Transverse colon (tissue), 4 donors: ENCODE measurements around the gene RBM44. TPM values are rescaled to one million over a fixed set of nuclear protein-coding genes. Genes with fewer than 3 reads are reported as not detected.
"Not testable (repeated sequence)": the region's sequence is repeated elsewhere in the genome, so short reads cannot be mapped to it uniquely, and the experiment has no call there.

ENCODE experiments used
- DNase-seq: peaks from one replicate; pipeline ENCODE4 v3.0.0-alpha.2; 2019
- H3K27ac ChIP-seq, 4 donors: fragments of 200-600 bp; sonication (generic); 2 replicates each; pipeline ENCODE4 v1.5.1; 2016 to 2018; ENCODE audit warnings: inconsistent platforms in 4 of 4
- H3K27me3 ChIP-seq: fragments of 200-600 bp; sonication (generic); 2 replicates; pipeline ENCODE4 v1.5.1; 2017; ENCODE audit warnings: inconsistent platforms
- H3K36me3 ChIP-seq, 4 donors: fragments of 200-600 bp; sonication (generic); 2 replicates each; pipeline ENCODE4 v1.5.1; 2017 to 2019; ENCODE audit warnings: inconsistent platforms in 4 of 4
- H3K4me1 ChIP-seq, 4 donors: fragments of 200-600 bp; sonication (generic); 2 replicates each; pipeline ENCODE4 v1.5.1; 2017 to 2020; ENCODE audit warnings: inconsistent platforms in 4 of 4
- H3K4me3 ChIP-seq, 4 donors: fragments of 200-600 bp; sonication (generic); 1 replicate in 1 of 4; 2 replicates in 3 of 4; pipeline versions ENCODE4 v1.5.1 to v1.6.1; 2017 to 2019; ENCODE audit warnings: inconsistent platforms in 4 of 4
- H3K9me3 ChIP-seq, 2 donors: fragments of 200-600 bp; sonication (generic); 2 replicates each; pipeline ENCODE4 v1.5.1; 2017 to 2019; ENCODE audit warnings: inconsistent platforms in 2 of 2
- CTCF ChIP-seq, 5 experiments: fragments of 200-600 bp in 3 of 5; fragments of 450-650 bp in 2 of 5; sonication (generic) in 3 of 5; IDR thresholded peaks; 1 replicate in 2 of 5; 2 replicates in 3 of 5; pipeline ENCODE4 v1.5.1; 2016 to 2017; ENCODE audit warnings: antibody characterized with exemption in 5 of 5, inconsistent platforms in 3 of 5, mild to moderate bottlenecking in 2 of 5, moderate library complexity in 1 of 5
- EP300 ChIP-seq: sonication (generic); formaldehyde crosslinking; IDR thresholded peaks from one replicate; pipeline ENCODE4 v1.6.1; 2017; ENCODE audit warnings: antibody characterized with exemption, low read depth
- POLR2A ChIP-seq: fragments of 450-650 bp; IDR thresholded peaks from one replicate; pipeline ENCODE4 v1.6.1; 2016; ENCODE audit warnings: antibody characterized with exemption, mild to moderate bottlenecking, moderate library complexity
- POLR2AphosphoS5 ChIP-seq, 3 donors: sonication (generic); formaldehyde crosslinking; IDR thresholded peaks; one replicate each; pipeline ENCODE4 v1.6.1; 2016; ENCODE audit warnings: antibody characterized with exemption in 3 of 3
- WGBS, 2 donors: methylation state at CpG; one replicate each; pipeline ENCODE4 v1.1.5; 2018; ENCODE audit warnings: low coverage in 1 of 2; 5-methylcytosine and 5-hydroxymethylcytosine counted together
- in situ Hi-C, 4 donors: fragments of 200-750 bp; cut with MboI; loops; one replicate each; pipeline versions ENCODE4 v1.15.0 to v1.15.1; 2017; ENCODE audit warnings: low sequenced_read_pairs in 3 of 4, low pct_ligation_motif_present in 1 of 4, low pct_unique_long_range_greater_than_20kb in 1 of 4
- intact Hi-C: fragments of 100-400 bp; cut with DNase I; formaldehyde crosslinking; loops from one replicate; pipeline ENCODE4 v1.15.1; 2023; ENCODE audit warnings: low total_unique reads
- total RNA-seq, 4 donors: library from RNA; depleted of rRNA; stranded (reverse); fragments of >200 nt; gene quantifications; one replicate each; pipeline ENCODE4 v1.1.0, GENCODE V29; 2016

Gene RBM44
- total RNA-seq, 4 donors from 2014 or later = 0.27 to 1.2 (median 0.95) TPM; not detected in 1

- intact Hi-C loops = no loop called here
- Histone ChIP-seq H3K27ac (no peak overlapping the region), H3K4me3 (no peak overlapping the region), H3K27me3 (no peaks in the 10 kb centered on the region), H3K36me3 (peaks cover 0 to 49% (median 9%) of the 10 kb centered on the region in 4 donors), H3K4me1 (no peaks in the 10 kb centered on the region), H3K9me3 (no peaks in the 10 kb centered on the region)
- no peak for DNase-seq
- 91 to 100% methylated on average over 2 to 15 of the region's 15 CpGs for WGBS, 2 donors
- TF ChIP-seq EP300 (no peak), POLR2AphosphoS5 (IDR thresholded peaks at IDR 0.05) (no peak), POLR2A (no peak), CTCF (IDR thresholded peaks at IDR 0.05) (no peak)
- in situ Hi-C loops = no loop called here
Measured at GRCh38 chr2:237773826-237774225, 24.8 kb upstream of the RBM44 start.

- Histone ChIP-seq H3K27ac (no peak overlapping the region), H3K4me1 (no peaks in the 10 kb centered on the region), H3K36me3 (peaks cover 0 to 53% (median 15%) of the 10 kb centered on the region in 4 donors), H3K4me3 (no peak overlapping the region), H3K9me3 (no peaks in the 10 kb centered on the region), H3K27me3 (no peaks in the 10 kb centered on the region)
- in situ Hi-C loops = no loop called here
- 73 to 81% methylated on average over 6 to 13 of the region's 13 CpGs for WGBS, 2 donors
- intact Hi-C loops = no loop called here
- TF ChIP-seq CTCF (IDR thresholded peaks at IDR 0.05) (peak; percentile 53 to 73 (median 64)), EP300 (no peak), POLR2AphosphoS5 (IDR thresholded peaks at IDR 0.05) (no peak)
- peak; percentile 57 for DNase-seq
Measured at GRCh38 chr2:237774811-237775553, 23.6 kb upstream of the RBM44 start.

- Histone ChIP-seq H3K27me3 (no peaks in the 10 kb centered on the region), H3K27ac (no peak overlapping the region), H3K4me3 (no peak overlapping the region), H3K36me3 (peaks cover 0 to 44% (median 20%) of the 10 kb centered on the region in 4 donors), H3K4me1 (no peaks in the 10 kb centered on the region), H3K9me3 (no peaks in the 10 kb centered on the region)
- in situ Hi-C loops = no loop called here
- no peak for TF ChIP-seq CTCF (IDR thresholded peaks at IDR 0.05)
- TF ChIP-seq POLR2AphosphoS5 (IDR thresholded peaks at IDR 0.05) = no peak
- no peak for TF ChIP-seq POLR2A
- no peak for TF ChIP-seq EP300
- DNase-seq = no peak
- WGBS, 2 donors = 97% methylated on average over 14 of the region's 14 CpGs; no CpG with 5 or more reads in 1 of the 2 donors
- intact Hi-C loops = no loop called here
Measured at GRCh38 chr2:237779521-237779920, 19.1 kb upstream of the RBM44 start.

- intact Hi-C loops = no loop called here
- H3K27me3 ChIP-seq = no peaks in the 10 kb centered on the region
Measured at GRCh38 chr2:237782181-237782580, 16.4 kb upstream of the RBM44 start.

GRCh38 chr2:237783678-237784077 lies 14.9 kb upstream of the RBM44 start:
- H3K27me3 ChIP-seq, intact Hi-C loops, H3K4me3 ChIP-seq, H3K27ac ChIP-seq, H3K9me3 ChIP-seq, in situ Hi-C loops, DNase-seq, H3K4me1 ChIP-seq: not testable (repeated sequence)
- WGBS, 2 donors = 88% methylated on average over 4 of the region's 5 CpGs; no CpG with 5 or more reads in 1 of the 2 donors
- H3K36me3 ChIP-seq = peaks cover 0 to 35% (median 16%) of the 10 kb centered on the region in 4 donors

More at GRCh38 chr2:237782181-237782580, 16.4 kb upstream of the RBM44 start:
- 70 to 83% methylated on average over 1 to 7 of the region's 7 CpGs for WGBS, 2 donors
- H3K4me3 ChIP-seq = no peak overlapping the region
- peaks cover 7 to 8% of the 10 kb centered on the region in 2 donors for H3K9me3 ChIP-seq
- no peak for DNase-seq
- in situ Hi-C loops = no loop called here
- no peaks in the 10 kb centered on the region for H3K4me1 ChIP-seq
- peaks cover 0 to 50% (median 19%) of the 10 kb centered on the region in 4 donors for H3K36me3 ChIP-seq
- TF ChIP-seq POLR2A = no peak
- no peak for TF ChIP-seq POLR2AphosphoS5 (IDR thresholded peaks at IDR 0.05)
- no peak for TF ChIP-seq EP300
- no peak for TF ChIP-seq CTCF (IDR thresholded peaks at IDR 0.05)
- H3K27ac ChIP-seq = no peak overlapping the region
